Measurements from ENCODE around the gene PDCD1LG2.

Gene PDCD1LG2

DNA sequence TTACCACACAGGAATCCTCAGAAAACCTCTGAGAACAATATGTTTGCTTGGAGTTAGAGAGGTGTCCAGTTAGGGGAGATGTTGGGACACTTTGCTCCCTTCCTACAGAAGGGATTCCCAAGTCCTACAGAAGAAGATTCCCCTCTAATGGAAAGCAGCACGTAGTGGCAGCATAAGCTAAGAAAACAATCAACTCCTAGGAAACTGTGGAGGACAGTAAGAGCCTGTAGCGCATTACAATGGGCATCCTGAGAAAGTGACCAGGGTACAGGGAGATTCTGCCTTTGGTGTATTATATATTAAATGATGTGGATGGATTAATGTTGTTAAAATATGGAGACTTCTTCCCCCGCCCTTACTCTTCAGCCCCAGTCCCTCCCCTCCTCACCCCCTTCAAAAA lies 104.7 kb downstream of the PDCD1LG2 start:
- DNase-seq = no peak

DNA sequence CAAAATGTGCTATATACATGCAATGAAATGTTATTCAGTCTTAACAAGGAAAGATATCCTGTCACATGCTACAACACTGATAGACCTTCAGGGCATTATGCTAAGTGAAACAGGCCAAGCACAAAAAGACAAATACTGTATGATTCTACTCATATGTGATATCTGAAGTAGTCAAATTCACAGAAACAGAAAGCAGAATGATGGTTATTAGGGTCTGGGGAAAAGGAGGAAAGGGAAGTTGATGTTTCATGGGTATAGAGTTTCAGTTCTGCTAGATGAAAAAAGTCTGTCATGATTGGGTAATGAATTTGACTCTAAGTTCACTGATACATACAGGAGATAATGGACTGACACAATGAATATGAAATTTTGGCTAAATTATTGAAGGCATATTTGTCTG lies 107.4 kb downstream of the PDCD1LG2 start:
- no peak for DNase-seq

DNA sequence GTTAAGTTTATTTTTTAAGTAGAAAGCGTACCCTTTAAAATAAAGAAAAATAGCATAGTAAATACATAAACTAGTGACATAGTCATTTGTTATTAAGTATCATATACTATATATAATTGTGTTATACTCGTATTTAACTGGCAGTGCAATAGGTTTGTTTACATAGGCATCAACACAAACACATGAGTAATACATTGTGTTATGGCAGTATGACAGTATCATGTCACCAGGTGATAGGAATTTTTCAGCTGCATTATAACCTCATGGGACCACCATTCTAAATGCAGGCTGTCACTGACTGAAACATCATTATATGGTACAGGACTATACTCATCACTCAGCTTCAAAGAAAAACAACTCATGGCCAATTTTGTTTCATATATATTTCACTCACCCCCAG lies 110.2 kb downstream of the PDCD1LG2 start:
- no peak for DNase-seq

Measured in NCI-H1436 treated with DMSO at 0.1 percent for 48 hours (cell line).